A549 (cell line): ENCODE measurements around the gene BCR. TPM values are rescaled to one million over a fixed set of nuclear protein-coding genes. Genes with fewer than 3 reads are reported as not detected.

Experiments used
- ATAC-seq, 2 experiments: fragments of 200-7000 bp in 1 of 2; fragments of >200 bp in 1 of 2; cut with Nextera tagmentation in 1 of 2; cut with Tn5 transposase in 1 of 2; 3 replicates each; pipeline versions ENCODE4 v1.8.0 to v1.9.1; 2018 to 2020; ENCODE audit warnings: mild to moderate bottlenecking in 1 of 2, moderate library complexity in 1 of 2
- CTCF ChIA-PET: fragments of 300-600 bp; sonication (Branson Sonifier 250); formaldehyde crosslinking; extraction: SDS; loops from one replicate; lab custom pipeline; 2021; ENCODE audit warnings: antibody characterized with exemption, inconsistent platforms; lab: Yijun Ruan, JAX
- POLR2A ChIA-PET: fragments of 350-600 bp; formaldehyde crosslinking; extraction: SDS; loops from one replicate; lab custom pipeline; 2021; ENCODE audit warnings: antibody characterized with exemption, inconsistent platforms; lab: Yijun Ruan, JAX
- DNase-seq, 2 experiments: peaks; one replicate each; pipeline versions ENCODE4 v3.0.0 to v3.0.0-alpha.2; 2011 to 2016; ENCODE audit warnings: low read depth in 1 of 2, low spot score in 1 of 2
- FAIRE-seq: peaks from 2 replicates; lab custom pipeline; 2011; peaks lifted over from hg19 to GRCh38; lab: Jason Lieb, UNC
- H3K27ac ChIP-seq, 2 experiments: fragments of >200 bp; sonication (Bioruptor Twin); formaldehyde crosslinking; 3 replicates each; pipeline ENCODE4 v1.5.1; 2016 to 2017
- H3K4me1 ChIP-seq: fragments of >200 bp; sonication (Bioruptor Twin); formaldehyde crosslinking; 3 replicates; pipeline ENCODE4 v1.6.1; 2016
- H3K4me2 ChIP-seq: fragments of >200 bp; sonication (Bioruptor Twin); formaldehyde crosslinking; 3 replicates; pipeline ENCODE4 v1.6.1; 2016
- H3K4me3 ChIP-seq: fragments of >200 bp; sonication (Bioruptor Twin); formaldehyde crosslinking; 3 replicates; pipeline ENCODE4 v1.5.1; 2016
- H3K9me3 ChIP-seq: fragments of >200 bp; sonication (Bioruptor Twin); formaldehyde crosslinking; 3 replicates; pipeline ENCODE4 v1.6.1; 2016
- BHLHE40 ChIP-seq: IDR thresholded peaks from 2 replicates; pipeline ENCODE4 v1.6.1; 2012; ENCODE audit warnings: low read depth, low read length, inconsistent platforms
- CHD2 ChIP-seq: fragments of 150-350 bp; IDR thresholded peaks from 2 replicates; pipeline ENCODE4 v1.6.1; 2014; ENCODE audit warnings: low read length; ENCODE audit not compliant: partially characterized antibody
- CHD4 ChIP-seq: fragments of 200-600 bp; sonication (generic); IDR thresholded peaks from 2 replicates; pipeline ENCODE4 v1.6.1; 2016; ENCODE audit warnings: antibody characterized with exemption, mild to moderate bottlenecking, borderline replicate concordance
- E2F6 ChIP-seq: IDR thresholded peaks from 2 replicates; pipeline ENCODE4 v1.6.1; 2012; ENCODE audit warnings: low read depth, borderline replicate concordance
- EHF ChIP-seq: fragments of 250-450 bp; sonication (Bioruptor Pico); IDR thresholded peaks from 2 replicates; pipeline ENCODE4 v1.5.0; 2020; ENCODE audit warnings: mild to moderate bottlenecking
- EHMT2 ChIP-seq: fragments of 200-600 bp; sonication (generic); IDR thresholded peaks from 2 replicates; pipeline ENCODE4 v1.6.1; 2016; ENCODE audit warnings: antibody characterized with exemption, low read depth, mild to moderate bottlenecking, moderate library complexity
- FOSL2 ChIP-seq, 2 experiments: fragments of 450-650 bp in 1 of 2; fragments of >200 bp in 1 of 2; sonication (Bioruptor Twin) in 1 of 2; formaldehyde crosslinking; IDR thresholded peaks; 2 replicates each; pipeline versions ENCODE4 v1.5.0 to v1.6.1; 2016 to 2020; ENCODE audit warnings: mild to moderate bottlenecking in 1 of 2, moderate library complexity in 1 of 2
- HEYL ChIP-seq: fragments of 250-450 bp; sonication (Bioruptor Pico); IDR thresholded peaks from 2 replicates; pipeline ENCODE4 v1.8.0; 2021; ENCODE audit warnings: mild to moderate bottlenecking, moderate library complexity
- HOXB13 ChIP-seq: fragments of 250-450 bp; sonication (Bioruptor Pico); IDR thresholded peaks from 2 replicates; pipeline ENCODE4 v1.5.0; 2020; ENCODE audit warnings: low read depth, mild to moderate bottlenecking, moderate library complexity
- HOXB5 ChIP-seq: fragments of 250-450 bp; sonication (Bioruptor Pico); IDR thresholded peaks from 2 replicates; pipeline ENCODE4 v1.5.0; 2020; ENCODE audit warnings: mild to moderate bottlenecking, moderate library complexity
- JUNB ChIP-seq: fragments of >200 bp; sonication (Bioruptor Twin); formaldehyde crosslinking; IDR thresholded peaks from 2 replicates; pipeline ENCODE4 v1.6.1; 2016
- KDM5A ChIP-seq: fragments of 200-600 bp; sonication (generic); IDR thresholded peaks from 2 replicates; pipeline ENCODE4 v1.6.1; 2016; ENCODE audit warnings: antibody characterized with exemption, mild to moderate bottlenecking
- MAZ ChIP-seq: fragments of 150-350 bp; IDR thresholded peaks from 2 replicates; pipeline ENCODE4 v1.6.1; 2014; ENCODE audit warnings: antibody characterized with exemption, low read depth, low read length, borderline replicate concordance
- MYC ChIP-seq: IDR thresholded peaks from 2 replicates; pipeline ENCODE4 v1.6.1; 2012; ENCODE audit warnings: mild to moderate bottlenecking, inconsistent platforms, low read length, improper control_type of control experiment, borderline replicate concordance
- NFE2L2 ChIP-seq: fragments of 150-350 bp; conservative IDR thresholded peaks from 2 replicates; pipeline ENCODE4 v1.6.1; 2014; ENCODE audit warnings: low read length
- NR3C1 ChIP-seq: fragments of >200 bp; sonication (Bioruptor Twin); formaldehyde crosslinking; IDR thresholded peaks from 3 replicates; pipeline ENCODE4 v1.6.1; 2017
- PBX3 ChIP-seq: IDR thresholded peaks from 2 replicates; pipeline ENCODE4 v1.6.1; 2012
- POLR2A ChIP-seq: IDR thresholded peaks from 2 replicates; pipeline ENCODE4 v1.6.1; 2012; ENCODE audit warnings: mild to moderate bottlenecking, low read length
- RARB ChIP-seq: fragments of 250-450 bp; sonication (Bioruptor Pico); IDR thresholded peaks from 2 replicates; pipeline ENCODE4 v1.8.0; 2021; ENCODE audit warnings: mild to moderate bottlenecking, moderate library complexity
- RCOR1 ChIP-seq: fragments of 150-350 bp; IDR thresholded peaks from 2 replicates; pipeline ENCODE4 v1.6.1; 2014; ENCODE audit warnings: antibody characterized with exemption, low read length, low read depth
- REST ChIP-seq: fragments of 200-600 bp; sonication (generic); IDR thresholded peaks from 2 replicates; pipeline ENCODE4 v1.6.1; 2016; ENCODE audit warnings: antibody characterized with exemption, mild to moderate bottlenecking, moderate library complexity
- TFCP2L1 ChIP-seq: fragments of 250-450 bp; sonication (Bioruptor Pico); IDR thresholded peaks from 2 replicates; pipeline ENCODE4 v1.5.0; 2021; ENCODE audit warnings: mild to moderate bottlenecking
- ZC3H11A ChIP-seq: fragments of 450-650 bp; IDR thresholded peaks from 2 replicates; pipeline ENCODE4 v1.6.1; 2014; ENCODE audit warnings: antibody characterized with exemption, mild to moderate bottlenecking
- ZNF302 ChIP-seq: fragments of 250-450 bp; sonication (Bioruptor Pico); IDR thresholded peaks from 2 replicates; pipeline ENCODE4 v1.9.0; 2021; ENCODE audit warnings: inconsistent platforms, mild to moderate bottlenecking, moderate library complexity
- ZSCAN20 ChIP-seq: fragments of 250-450 bp; sonication (Bioruptor Pico); IDR thresholded peaks from 2 replicates; pipeline ENCODE4 v1.8.0; 2022; ENCODE audit warnings: mild to moderate bottlenecking, moderate library complexity
- WGBS: methylation state at CpG from one replicate; pipeline ENCODE4 v1.1.6; 2017; ENCODE audit errors: missing lambda C conversion rate; 5-methylcytosine and 5-hydroxymethylcytosine counted together
- polyA plus RNA-seq, 4 experiments: library from polyadenylated mRNA; depleted of rRNA in 3 of 4; stranded (reverse); fragments of >200 nt; fragmentation: RNase III in 1 of 4; extraction: RNeasy Plus Mini Kit Qiagen cat#74134 plus additional on column Dnase treatment in 1 of 4; gene quantifications; 2 replicates in 3 of 4; 3 replicates in 1 of 4; pipeline ENCODE4 v1.2.3, GENCODE V29; 2011 to 2017
- TF ChIP-seq, protein P1 (sequence below): fragments of >200 bp; sonication (Bioruptor Twin); formaldehyde crosslinking; IDR thresholded peaks from 2 replicates; pipeline ENCODE4 v1.6.1; 2016
- TF ChIP-seq, protein P2 (sequence below): fragments of 450-650 bp; IDR thresholded peaks from 2 replicates; pipeline ENCODE4 v1.6.1; 2014; ENCODE audit warnings: antibody characterized with exemption
- TF ChIP-seq, protein P3 (sequence below): fragments of >200 bp; sonication (Bioruptor Twin); formaldehyde crosslinking; IDR thresholded peaks from 3 replicates; pipeline ENCODE4 v1.5.1; 2016
- TF ChIP-seq, protein P4 (sequence below): fragments of >200 bp; sonication (Bioruptor Twin); formaldehyde crosslinking; IDR thresholded peaks from 3 replicates; pipeline ENCODE4 v1.6.1; 2016

BCR gene
- polyA plus RNA-seq, 2 of the 4 experiments (the other 2 are of a cell fraction) = 14.7 to 16.4 TPM

GRCh38 chr22:23225724-23226496 is 45.6 kb downstream of the BCR start:
- Histone ChIP-seq H3K4me1 (peaks cover 36% of the 10 kb centered on the region), H3K9me3 (no peaks in the 10 kb centered on the region), H3K27ac (peak overlapping the region; percentile 31 to 75; a peak in 5 of 6 replicates), H3K4me2 (peak overlapping the region; percentile 67), H3K4me3 (no peak overlapping the region)
- TF ChIP-seq, protein P1, sequence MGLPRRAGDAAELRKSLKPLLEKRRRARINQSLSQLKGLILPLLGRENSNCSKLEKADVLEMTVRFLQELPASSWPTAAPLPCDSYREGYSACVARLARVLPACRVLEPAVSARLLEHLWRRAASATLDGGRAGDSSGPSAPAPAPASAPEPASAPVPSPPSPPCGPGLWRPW = no peak
- TF ChIP-seq HOXB5 (CRISPR knock-in tag) = no peak
- no peak for TF ChIP-seq NR3C1
- TF ChIP-seq EHF (CRISPR knock-in tag) = no peak
- no peak for TF ChIP-seq PBX3
- TF ChIP-seq E2F6 = no peak
- no peak for TF ChIP-seq HOXB13 (CRISPR knock-in tag)
- TF ChIP-seq CHD2 = no peak
- TF ChIP-seq RARB (CRISPR knock-in tag) = no peak
- TF ChIP-seq BHLHE40 = no peak
- no peak for TF ChIP-seq JUNB
- no peak for TF ChIP-seq FOSL2 (IDR thresholded peaks at IDR 0.05)
- TF ChIP-seq FOSL2 (CRISPR knock-in tag; IDR thresholded peaks at IDR 0.05) = no peak
- TF ChIP-seq, protein P2, sequence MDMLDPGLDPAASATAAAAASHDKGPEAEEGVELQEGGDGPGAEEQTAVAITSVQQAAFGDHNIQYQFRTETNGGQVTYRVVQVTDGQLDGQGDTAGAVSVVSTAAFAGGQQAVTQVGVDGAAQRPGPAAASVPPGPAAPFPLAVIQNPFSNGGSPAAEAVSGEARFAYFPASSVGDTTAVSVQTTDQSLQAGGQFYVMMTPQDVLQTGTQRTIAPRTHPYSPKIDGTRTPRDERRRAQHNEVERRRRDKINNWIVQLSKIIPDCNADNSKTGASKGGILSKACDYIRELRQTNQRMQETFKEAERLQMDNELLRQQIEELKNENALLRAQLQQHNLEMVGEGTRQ = no peak
- TF ChIP-seq CHD4 = no peak
- no peak for TF ChIP-seq TFCP2L1 (CRISPR knock-in tag)
- TF ChIP-seq MYC = no peak
- POLR2A ChIA-PET = no interaction called here
- DNase-seq (peak; percentile 24 to 36), ATAC-seq (peak; percentile 74 to 83), FAIRE-seq (no peak)
- CTCF ChIA-PET = interaction anchor here (0.7 to 2.7 kb wide), 6 partner anchors 17 to 70 kb away, joined by 3 to 7 read pairs (median 5); no protein-coding TSS in a partner anchor
- 8% methylated on average over 8 of the region's 8 CpGs for WGBS

- FAIRE-seq (no peak), DNase-seq (no peak), ATAC-seq (no peak)
- Histone ChIP-seq H3K4me2 (peak overlapping the region; percentile 67), H3K4me3 (no peak overlapping the region), H3K4me1 (peaks cover 36% of the 10 kb centered on the region), H3K27ac (peak overlapping the region; percentile 31 to 75; a peak in 5 of 6 replicates), H3K9me3 (no peaks in the 10 kb centered on the region)
- CTCF ChIA-PET = interaction anchor here (0.7 to 2.7 kb wide), 6 partner anchors 16 to 64 kb away, joined by 3 to 7 read pairs (median 5); no protein-coding TSS in a partner anchor
- POLR2A ChIA-PET = no interaction called here
- no peak for TF ChIP-seq MAZ
- TF ChIP-seq NFE2L2 = no peak
- TF ChIP-seq ZSCAN20 = no peak
- no peak for TF ChIP-seq ZNF302 (CRISPR knock-in tag)
- no peak for TF ChIP-seq RCOR1
- no peak for TF ChIP-seq EHMT2
- TF ChIP-seq, protein P3, sequence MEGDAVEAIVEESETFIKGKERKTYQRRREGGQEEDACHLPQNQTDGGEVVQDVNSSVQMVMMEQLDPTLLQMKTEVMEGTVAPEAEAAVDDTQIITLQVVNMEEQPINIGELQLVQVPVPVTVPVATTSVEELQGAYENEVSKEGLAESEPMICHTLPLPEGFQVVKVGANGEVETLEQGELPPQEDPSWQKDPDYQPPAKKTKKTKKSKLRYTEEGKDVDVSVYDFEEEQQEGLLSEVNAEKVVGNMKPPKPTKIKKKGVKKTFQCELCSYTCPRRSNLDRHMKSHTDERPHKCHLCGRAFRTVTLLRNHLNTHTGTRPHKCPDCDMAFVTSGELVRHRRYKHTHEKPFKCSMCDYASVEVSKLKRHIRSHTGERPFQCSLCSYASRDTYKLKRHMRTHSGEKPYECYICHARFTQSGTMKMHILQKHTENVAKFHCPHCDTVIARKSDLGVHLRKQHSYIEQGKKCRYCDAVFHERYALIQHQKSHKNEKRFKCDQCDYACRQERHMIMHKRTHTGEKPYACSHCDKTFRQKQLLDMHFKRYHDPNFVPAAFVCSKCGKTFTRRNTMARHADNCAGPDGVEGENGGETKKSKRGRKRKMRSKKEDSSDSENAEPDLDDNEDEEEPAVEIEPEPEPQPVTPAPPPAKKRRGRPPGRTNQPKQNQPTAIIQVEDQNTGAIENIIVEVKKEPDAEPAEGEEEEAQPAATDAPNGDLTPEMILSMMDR = no peak
- TF ChIP-seq POLR2A = no peak
- no peak for TF ChIP-seq ZC3H11A
- no peak for TF ChIP-seq CHD4
- TF ChIP-seq HEYL = no peak
- no peak for TF ChIP-seq REST
- TF ChIP-seq, protein P4, sequence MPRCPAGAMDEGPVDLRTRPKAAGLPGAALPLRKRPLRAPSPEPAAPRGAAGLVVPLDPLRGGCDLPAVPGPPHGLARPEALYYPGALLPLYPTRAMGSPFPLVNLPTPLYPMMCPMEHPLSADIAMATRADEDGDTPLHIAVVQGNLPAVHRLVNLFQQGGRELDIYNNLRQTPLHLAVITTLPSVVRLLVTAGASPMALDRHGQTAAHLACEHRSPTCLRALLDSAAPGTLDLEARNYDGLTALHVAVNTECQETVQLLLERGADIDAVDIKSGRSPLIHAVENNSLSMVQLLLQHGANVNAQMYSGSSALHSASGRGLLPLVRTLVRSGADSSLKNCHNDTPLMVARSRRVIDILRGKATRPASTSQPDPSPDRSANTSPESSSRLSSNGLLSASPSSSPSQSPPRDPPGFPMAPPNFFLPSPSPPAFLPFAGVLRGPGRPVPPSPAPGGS = no peak
- no peak for TF ChIP-seq JUNB
- no peak for TF ChIP-seq KDM5A
Measured at GRCh38 chr22:23226497-23226850, 46.2 kb downstream of the BCR start.
